Measurements from ENCODE around the gene ARL3.

DNA sequence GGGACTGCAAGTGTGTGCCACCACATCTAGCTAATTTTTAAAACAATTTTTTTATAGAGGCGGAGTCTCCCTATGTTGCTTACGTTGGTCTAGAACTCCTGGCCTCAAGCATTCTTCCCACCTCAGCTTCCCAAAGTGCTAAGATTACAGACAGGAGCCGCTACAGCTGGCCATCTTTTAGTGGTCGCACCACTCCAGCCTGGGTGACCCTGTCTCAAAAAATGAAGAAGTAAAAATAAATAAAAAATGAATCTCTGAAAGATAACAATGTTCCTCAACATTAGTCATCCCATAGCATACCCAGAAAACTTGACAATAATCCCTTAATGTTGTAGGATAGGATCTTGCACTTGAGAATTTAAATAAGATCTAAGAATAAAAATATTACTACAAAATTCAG lies 47.8 kb upstream of the ARL3 start:
- TF ChIP-seq POLR2A (IDR thresholded peaks at IDR 0.05), result no peak
- TF ChIP-seq CTCF (IDR thresholded peaks at IDR 0.05), result no peak
- TF ChIP-seq EP300 (IDR thresholded peaks at IDR 0.05), result no peak

All from sigmoid colon (tissue), 4 donors.